Panc1 (cell line): Measurements from ENCODE around the gene PPIA. TPM values are rescaled to one million over a fixed set of nuclear protein-coding genes. Genes with fewer than 3 reads are reported as not detected.

ENCODE experiments used
- ATAC-seq: fragments of 200-7000 bp; cut with Tn5 transposase; 2 replicates; pipeline ENCODE4 v1.9.1; 2020; ENCODE audit warnings: mild to moderate bottlenecking, moderate library complexity
- BruUV-seq: library from RNA; stranded (reverse); fragments of 400-500 nt; replicated peaks from 2 replicates; lab custom pipeline; 2021; lab: Mats Ljungman, UMichigan
- CTCF ChIA-PET: fragments of 300-600 bp; sonication (Branson Sonifier 250); formaldehyde crosslinking; loops from one replicate; lab custom pipeline; 2022; ENCODE audit warnings: antibody characterized with exemption; lab: Charles Lee
- POLR2A ChIA-PET: fragments of 300-600 bp; sonication (Branson Sonifier 250); formaldehyde crosslinking; loops from one replicate; lab custom pipeline; 2022; ENCODE audit warnings: antibody characterized with exemption; lab: Charles Lee
- DNase-seq: peaks from one replicate; pipeline ENCODE4 v3.0.0-alpha.2; 2010; ENCODE audit warnings: low read depth, low spot score
- H3K27ac ChIP-seq: 2 replicates; pipeline ENCODE4 v1.5.1; 2011; ENCODE audit warnings: mild to moderate bottlenecking, low read length, inconsistent platforms
- H3K27me3 ChIP-seq: fragments of 200-500 bp; sonication (Bioruptor generic); 2 replicates; pipeline ENCODE4 v1.6.0; 2014; ENCODE audit warnings: low read length, inconsistent platforms; ENCODE audit not compliant: control insufficient read depth, insufficient read depth
- H3K36me3 ChIP-seq: fragments of 200-500 bp; sonication (Bioruptor generic); 2 replicates; pipeline ENCODE4 v1.5.1; 2014; ENCODE audit warnings: inconsistent platforms, mild to moderate bottlenecking, low read length, moderate library complexity; ENCODE audit not compliant: control insufficient read depth, insufficient read depth
- H3K4me1 ChIP-seq: 2 replicates; pipeline ENCODE4 v1.5.1; 2011; ENCODE audit warnings: inconsistent platforms, mild to moderate bottlenecking, low read length, moderate library complexity; ENCODE audit not compliant: control insufficient read depth, insufficient read depth
- H3K4me3 ChIP-seq, 2 experiments: 2 replicates each; pipeline ENCODE4 v1.5.1; 2011 to 2012; ENCODE audit warnings: low read depth in 2 of 2, low read length in 2 of 2, mild to moderate bottlenecking in 2 of 2, inconsistent platforms in 1 of 2, moderate library complexity in 1 of 2
- H3K9me3 ChIP-seq: fragments of 200-500 bp; sonication (Bioruptor generic); 2 replicates; pipeline ENCODE4 v1.5.1; 2014; ENCODE audit warnings: low read depth, mild to moderate bottlenecking, inconsistent platforms, low read length, moderate library complexity; ENCODE audit not compliant: control insufficient read depth, insufficient read depth
- POLR2AphosphoS5 ChIP-seq: IDR thresholded peaks from 2 replicates; pipeline ENCODE4 v1.6.1; 2012; ENCODE audit warnings: mild to moderate bottlenecking, low read depth, low read length, moderate library complexity
- SIN3A ChIP-seq: IDR thresholded peaks from 2 replicates; pipeline ENCODE4 v1.6.1; 2012; ENCODE audit warnings: low read depth, mild to moderate bottlenecking, low read length, moderate library complexity, borderline replicate concordance; ENCODE audit not compliant: insufficient read depth
- TCF7L2 ChIP-seq: IDR thresholded peaks from 2 replicates; pipeline ENCODE4 v1.6.1; 2011; ENCODE audit warnings: mild to moderate bottlenecking, low read depth, low read length, inconsistent platforms
- in situ Hi-C: cut with HindIII; loops from 2 replicates; pipeline ENCODE4 v1.10.0; 2016; ENCODE audit warnings: low sequenced_read_pairs, low pct_unique_long_range_greater_than_20kb
- intact Hi-C: fragments of 100-400 bp; cut with micrococcal nuclease; formaldehyde crosslinking; loops from one replicate; pipeline ENCODE4 v1.10.0; 2022; ENCODE audit not compliant: unreplicated experiment
- total RNA-seq: library from RNA; stranded (reverse); gene quantifications from one replicate; pipeline ENCODE4 v1.2.1, GENCODE V29; 2021; ENCODE audit not compliant: unreplicated experiment
- TF ChIP-seq, protein P1 (sequence below), 2 experiments: IDR thresholded peaks; 2 replicates each; pipeline ENCODE4 v1.6.1; 2011 to 2012; ENCODE audit warnings: low read depth in 2 of 2, control low read depth in 1 of 2, low read length in 1 of 2, mild to moderate bottlenecking in 1 of 2, moderate library complexity in 1 of 2; ENCODE audit not compliant: insufficient read depth in 1 of 2
- TF ChIP-seq, protein P2 (sequence below): fragments of 450-650 bp; IDR thresholded peaks from 2 replicates; pipeline ENCODE4 v1.5.1; 2017; ENCODE audit warnings: mild to moderate bottlenecking

Gene PPIA
- total RNA-seq, 1 experiment from 2014 or later: 3,706 TPM

DNA sequence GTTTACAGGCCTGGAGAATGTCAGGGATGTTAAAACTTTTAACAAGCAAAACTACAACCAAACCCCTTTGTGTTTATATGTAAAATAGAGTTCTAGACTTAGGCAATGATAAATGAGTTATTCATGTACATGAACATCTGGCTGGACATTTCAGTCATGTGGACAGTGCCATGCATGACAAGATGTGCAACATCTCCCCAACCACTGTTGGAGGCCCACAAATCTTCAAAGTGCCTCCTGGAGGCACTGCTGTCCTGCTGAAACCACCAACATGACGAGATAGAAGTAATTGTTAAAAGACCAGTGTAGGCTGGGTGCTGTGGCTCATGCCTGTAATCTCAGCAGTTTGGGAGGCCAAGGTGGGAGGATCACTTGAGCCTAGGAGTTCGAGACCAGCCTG, 18.4 kb downstream of the PPIA start:
- TF ChIP-seq TCF7L2: no peak
- TF ChIP-seq POLR2AphosphoS5: no peak
- TF ChIP-seq, protein P1, sequence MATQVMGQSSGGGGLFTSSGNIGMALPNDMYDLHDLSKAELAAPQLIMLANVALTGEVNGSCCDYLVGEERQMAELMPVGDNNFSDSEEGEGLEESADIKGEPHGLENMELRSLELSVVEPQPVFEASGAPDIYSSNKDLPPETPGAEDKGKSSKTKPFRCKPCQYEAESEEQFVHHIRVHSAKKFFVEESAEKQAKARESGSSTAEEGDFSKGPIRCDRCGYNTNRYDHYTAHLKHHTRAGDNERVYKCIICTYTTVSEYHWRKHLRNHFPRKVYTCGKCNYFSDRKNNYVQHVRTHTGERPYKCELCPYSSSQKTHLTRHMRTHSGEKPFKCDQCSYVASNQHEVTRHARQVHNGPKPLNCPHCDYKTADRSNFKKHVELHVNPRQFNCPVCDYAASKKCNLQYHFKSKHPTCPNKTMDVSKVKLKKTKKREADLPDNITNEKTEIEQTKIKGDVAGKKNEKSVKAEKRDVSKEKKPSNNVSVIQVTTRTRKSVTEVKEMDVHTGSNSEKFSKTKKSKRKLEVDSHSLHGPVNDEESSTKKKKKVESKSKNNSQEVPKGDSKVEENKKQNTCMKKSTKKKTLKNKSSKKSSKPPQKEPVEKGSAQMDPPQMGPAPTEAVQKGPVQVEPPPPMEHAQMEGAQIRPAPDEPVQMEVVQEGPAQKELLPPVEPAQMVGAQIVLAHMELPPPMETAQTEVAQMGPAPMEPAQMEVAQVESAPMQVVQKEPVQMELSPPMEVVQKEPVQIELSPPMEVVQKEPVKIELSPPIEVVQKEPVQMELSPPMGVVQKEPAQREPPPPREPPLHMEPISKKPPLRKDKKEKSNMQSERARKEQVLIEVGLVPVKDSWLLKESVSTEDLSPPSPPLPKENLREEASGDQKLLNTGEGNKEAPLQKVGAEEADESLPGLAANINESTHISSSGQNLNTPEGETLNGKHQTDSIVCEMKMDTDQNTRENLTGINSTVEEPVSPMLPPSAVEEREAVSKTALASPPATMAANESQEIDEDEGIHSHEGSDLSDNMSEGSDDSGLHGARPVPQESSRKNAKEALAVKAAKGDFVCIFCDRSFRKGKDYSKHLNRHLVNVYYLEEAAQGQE (IDR thresholded peaks at IDR 0.05; ENCODE audit: insufficient read depth in 1 of 2, low read depth in 2 of 2, low read length in 1 of 2): no peak
- TF ChIP-seq SIN3A: no peak
- TF ChIP-seq, protein P2, sequence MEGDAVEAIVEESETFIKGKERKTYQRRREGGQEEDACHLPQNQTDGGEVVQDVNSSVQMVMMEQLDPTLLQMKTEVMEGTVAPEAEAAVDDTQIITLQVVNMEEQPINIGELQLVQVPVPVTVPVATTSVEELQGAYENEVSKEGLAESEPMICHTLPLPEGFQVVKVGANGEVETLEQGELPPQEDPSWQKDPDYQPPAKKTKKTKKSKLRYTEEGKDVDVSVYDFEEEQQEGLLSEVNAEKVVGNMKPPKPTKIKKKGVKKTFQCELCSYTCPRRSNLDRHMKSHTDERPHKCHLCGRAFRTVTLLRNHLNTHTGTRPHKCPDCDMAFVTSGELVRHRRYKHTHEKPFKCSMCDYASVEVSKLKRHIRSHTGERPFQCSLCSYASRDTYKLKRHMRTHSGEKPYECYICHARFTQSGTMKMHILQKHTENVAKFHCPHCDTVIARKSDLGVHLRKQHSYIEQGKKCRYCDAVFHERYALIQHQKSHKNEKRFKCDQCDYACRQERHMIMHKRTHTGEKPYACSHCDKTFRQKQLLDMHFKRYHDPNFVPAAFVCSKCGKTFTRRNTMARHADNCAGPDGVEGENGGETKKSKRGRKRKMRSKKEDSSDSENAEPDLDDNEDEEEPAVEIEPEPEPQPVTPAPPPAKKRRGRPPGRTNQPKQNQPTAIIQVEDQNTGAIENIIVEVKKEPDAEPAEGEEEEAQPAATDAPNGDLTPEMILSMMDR: no peak
- ChIA-PET POLR2A (no interaction called here), CTCF (no interaction called here)
- DNase-seq: no peak
- no peaks in the 10 kb centered on the region for H3K36me3 ChIP-seq
- no peaks in the 10 kb centered on the region for H3K27me3 ChIP-seq
- H3K4me3 ChIP-seq: no peak overlapping the region
- in situ Hi-C loops: no loop called here
- no peak for ATAC-seq
- BruUV-seq: no TSS peak
- H3K9me3 ChIP-seq: no peaks in the 10 kb centered on the region
- peaks cover 5% of the 10 kb centered on the region for H3K4me1 ChIP-seq
- no peak overlapping the region for H3K27ac ChIP-seq
- intact Hi-C loops: no loop called here

DNA sequence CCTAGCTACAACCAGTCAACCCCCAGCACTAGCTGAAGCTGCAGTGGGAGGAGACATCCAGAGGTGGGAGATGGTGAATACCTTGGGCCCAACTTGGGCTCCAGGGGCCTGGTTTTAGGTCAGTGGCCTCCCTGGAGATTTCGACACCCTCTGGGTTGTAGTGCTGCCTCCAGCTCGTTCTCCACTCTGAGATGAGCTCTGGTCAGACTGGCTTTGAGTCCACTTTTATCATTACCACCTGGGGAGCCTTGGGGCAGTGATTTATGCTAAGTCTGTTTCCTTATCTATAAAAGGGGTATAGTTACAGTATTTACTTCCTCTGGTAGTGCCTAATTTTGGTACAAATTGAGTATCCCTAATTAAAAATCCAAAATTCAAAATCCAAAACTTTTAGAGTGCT, 22.8 kb downstream of the PPIA start:
- intact Hi-C loops: no loop called here
- POLR2A ChIA-PET: interaction anchor here (0.6 kb wide), 1 partner anchor 19 kb away, joined by 8 read pairs; no protein-coding TSS in a partner anchor
- Histone ChIP-seq H3K4me1 (no peaks in the 10 kb centered on the region; the same call in 1 of the 2 replicates), H3K27ac (no peak overlapping the region), H3K9me3 (no peaks in the 10 kb centered on the region), H3K4me3 (no peak overlapping the region), H3K27me3 (no peaks in the 10 kb centered on the region), H3K36me3 (no peaks in the 10 kb centered on the region)
- TF ChIP-seq SIN3A: no peak
- TF ChIP-seq, protein P2: no peak
- no peak for TF ChIP-seq POLR2AphosphoS5
- TF ChIP-seq, protein P1 (IDR thresholded peaks at IDR 0.05; ENCODE audit: insufficient read depth in 1 of 2, low read depth in 2 of 2, low read length in 1 of 2): no peak
- TF ChIP-seq TCF7L2: no peak
- CTCF ChIA-PET: no interaction called here
- in situ Hi-C loops: no loop called here
- BruUV-seq: no TSS peak
- DNase-seq: no peak
- ATAC-seq: no peak
